Stimulated activated CD8-positive, alpha-beta memory T cell treated with anti-CD3 and anti-CD28 coated beads, Interleukin-12 subunit alpha, Interleukin-12 subunit beta, amount 100 ng/mL, for 1 hour (primary cell): ENCODE data around the gene ODAPH.
"Not testable (repeated sequence)": the region's sequence is repeated elsewhere in the genome, so short reads cannot be mapped to it uniquely, and the experiment has no call there.

Experiments
- DNase-seq: peaks from one replicate; pipeline ENCODE4 v3.0.0-alpha.2; 2020; ENCODE audit warnings: low read depth

The ODAPH gene, protein sequence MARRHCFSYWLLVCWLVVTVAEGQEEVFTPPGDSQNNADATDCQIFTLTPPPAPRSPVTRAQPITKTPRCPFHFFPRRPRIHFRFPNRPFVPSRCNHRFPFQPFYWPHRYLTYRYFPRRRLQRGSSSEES

GRCh38 chr4:75555294-75556164, at the start of gene ODAPH:
Gene ODAPH, plus strand, starts transcription at chr4:75556066. Its CDS starts 17 bp downstream, at chr4:75556083.
- DNase-seq = no peak

- not testable (repeated sequence) for DNase-seq
Observed at GRCh38 chr4:75509592-75509991, 46.3 kb upstream of the ODAPH start.

DNA sequence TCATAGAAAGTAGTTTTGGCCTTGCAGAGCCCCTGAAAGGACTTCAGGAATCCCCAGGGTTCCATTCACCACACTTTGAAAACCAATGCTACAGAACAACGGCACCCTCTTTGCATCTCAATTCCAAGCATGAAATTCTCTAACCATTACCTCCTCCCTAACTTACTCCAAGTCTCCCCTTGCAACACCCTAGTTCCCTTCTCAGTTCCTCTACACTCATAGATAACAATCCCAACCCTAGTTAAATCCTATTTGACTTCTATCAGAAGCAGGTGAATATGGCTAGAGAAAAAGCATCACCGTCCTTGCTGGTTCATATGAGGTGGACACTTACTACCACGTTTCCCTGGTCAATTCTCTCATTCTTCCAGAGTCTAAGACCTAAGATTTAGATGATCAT, 44.0 kb upstream of the ODAPH start:
- DNase-seq = no peak

DNA sequence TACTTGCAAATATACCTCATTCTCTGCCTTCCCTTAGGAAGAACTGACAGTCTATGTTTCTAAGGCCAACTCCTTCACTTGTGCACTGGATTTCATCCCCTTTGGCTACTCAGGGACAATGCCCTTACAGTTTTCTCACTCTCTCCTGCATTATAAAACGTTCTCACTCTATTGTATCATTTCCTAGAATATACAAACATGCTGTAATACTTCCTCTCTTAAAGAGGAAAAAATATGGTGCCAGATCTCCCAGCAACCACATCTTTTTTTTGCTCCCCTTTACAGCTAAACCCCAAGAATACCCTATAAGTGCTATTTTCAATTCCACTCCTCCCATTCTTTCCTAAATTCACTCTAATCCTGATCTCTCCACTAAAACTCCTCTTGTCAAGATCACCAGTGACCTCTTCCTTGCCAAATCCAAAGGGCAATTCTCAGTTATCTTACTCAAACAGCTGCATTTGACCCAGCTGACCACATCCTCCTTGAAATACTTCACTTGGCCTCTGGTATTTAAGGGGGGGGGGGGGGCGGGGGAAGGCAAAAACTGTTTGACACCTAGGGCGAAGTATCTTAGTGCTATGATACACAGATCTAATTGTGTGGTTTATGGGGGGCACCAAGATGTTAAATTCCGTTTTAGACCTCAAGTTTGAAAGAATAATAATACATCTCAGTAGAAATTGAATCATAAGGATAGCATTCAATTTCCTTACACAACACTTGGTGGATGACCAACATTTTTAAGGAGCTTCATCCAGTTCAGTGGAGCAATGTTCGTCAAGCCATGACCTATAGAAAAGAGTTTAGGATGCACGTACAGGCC, 43.3 kb upstream of the ODAPH start:
- no peak for DNase-seq

- no peak for DNase-seq
Observed at GRCh38 chr4:75513526-75514130, 42.2 kb upstream of the ODAPH start.

DNA sequence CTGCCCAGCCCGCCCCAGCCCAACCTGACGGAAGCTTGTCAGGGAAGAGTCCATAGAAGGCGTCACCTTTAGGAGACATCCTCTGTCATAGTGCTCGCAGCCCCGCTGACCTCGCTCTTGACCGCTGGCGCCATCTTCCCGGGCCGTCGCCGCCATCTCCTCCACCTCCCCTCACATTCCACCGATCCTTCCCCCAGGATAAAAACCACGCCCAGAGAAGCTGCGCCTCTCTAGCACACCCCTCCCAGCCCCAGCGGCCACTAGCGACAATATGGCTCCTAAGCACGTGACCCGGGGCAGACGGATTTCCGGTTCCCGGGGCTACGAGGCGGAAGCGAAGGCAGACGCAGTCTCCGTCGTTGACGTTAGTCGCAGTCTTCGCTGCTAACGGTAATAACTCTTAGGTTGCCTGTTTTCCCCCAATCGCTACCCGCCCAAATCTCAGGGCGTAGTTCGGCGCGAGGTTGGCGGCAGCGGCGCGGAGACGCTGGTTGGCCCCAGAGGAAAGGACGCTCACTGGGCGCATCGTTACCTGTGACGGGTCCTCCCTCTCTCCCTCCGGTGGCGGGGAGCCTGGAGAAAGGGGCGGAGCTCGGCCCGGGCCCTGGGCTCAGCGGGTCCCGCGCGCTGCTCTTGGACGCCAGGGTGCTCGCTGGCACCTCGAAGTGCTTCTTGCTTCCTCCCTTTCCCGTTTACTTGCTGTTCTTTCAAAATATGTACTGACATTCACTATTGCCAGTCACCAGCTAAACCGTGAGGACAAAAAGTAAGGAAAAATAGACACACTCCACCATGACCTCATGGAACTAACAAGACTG, 41.5 kb upstream of the ODAPH start, which contains the start of the genes RCHY1 and THAP6:
TSS of gene RCHY1 (minus strand) at position 273 of the 818 bp plus-strand sequence. CDS start at position 156, 117 bp downstream.
TSS of gene THAP6 (plus strand) at position 343 of the 818 bp plus-strand sequence. CDS start 980 bp downstream, outside the sequence.
- DNase-seq = peak; percentile 85

GRCh38 chr4:75514949-75515612, 40.8 kb upstream of the ODAPH start:
- no peak for DNase-seq

GRCh38 chr4:75516144-75516543, 39.7 kb upstream of the ODAPH start:
- no peak for DNase-seq

DNA sequence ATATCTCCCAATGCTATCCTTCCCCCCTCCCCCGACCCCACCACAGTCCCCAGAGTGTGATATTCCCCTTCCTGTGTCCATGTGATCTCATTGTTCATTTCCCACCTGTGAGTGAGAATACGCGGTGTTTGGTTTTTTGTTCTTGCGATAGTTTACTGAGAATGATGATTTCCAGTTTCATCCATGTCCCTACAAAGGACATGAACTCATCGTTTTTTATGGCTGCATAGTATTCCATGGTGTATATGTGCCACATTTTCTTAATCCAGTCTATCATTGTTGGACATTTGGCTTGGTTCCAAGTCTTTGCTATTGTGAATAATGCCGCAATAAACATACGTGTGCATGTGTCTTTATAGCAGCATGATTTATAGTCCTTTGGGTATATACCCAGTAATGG, 36.4 kb upstream of the ODAPH start:
- DNase-seq = not testable (repeated sequence)

- no peak for DNase-seq
Observed at GRCh38 chr4:75525086-75525485, 30.8 kb upstream of the ODAPH start.

DNA sequence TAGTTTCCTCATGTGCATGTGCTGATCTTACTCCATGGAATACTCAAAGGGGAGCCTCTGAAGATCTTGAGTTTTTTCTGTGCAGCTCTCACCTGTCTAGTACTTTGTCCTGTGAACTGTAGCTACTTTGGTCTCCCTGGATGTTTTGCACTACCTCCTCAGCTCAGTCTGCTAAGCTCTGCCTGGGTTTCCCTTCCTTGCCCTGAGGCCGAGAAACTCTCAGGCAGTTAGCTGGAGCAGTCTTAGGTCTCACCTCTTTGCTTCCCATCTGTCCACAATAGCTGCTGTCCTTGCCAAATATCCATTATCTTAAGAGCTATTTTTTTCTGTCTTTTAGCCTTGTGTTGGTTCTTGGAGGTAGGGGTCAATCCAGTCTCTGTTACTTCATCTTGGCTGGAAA, 30.0 kb upstream of the ODAPH start:
- DNase-seq = no peak

DNA sequence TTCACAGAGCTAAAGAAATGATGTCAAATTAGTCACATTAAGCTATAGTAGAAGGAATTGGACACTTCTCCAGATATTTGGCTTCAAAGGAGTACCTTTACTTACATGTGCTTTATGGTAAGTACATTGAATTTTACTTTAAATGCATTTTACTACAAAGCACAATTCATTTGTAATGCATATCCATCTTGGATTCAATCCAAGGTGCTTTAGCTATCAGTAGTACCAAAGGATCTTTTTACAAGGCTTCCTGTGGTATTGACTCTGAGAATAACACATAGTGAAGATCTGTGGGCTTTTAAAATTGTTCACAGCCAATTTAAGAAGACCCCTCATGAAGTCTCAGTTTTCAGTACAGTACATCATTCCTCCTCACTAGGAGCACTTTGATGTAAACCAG, 28.4 kb upstream of the ODAPH start:
- DNase-seq = no peak

DNA sequence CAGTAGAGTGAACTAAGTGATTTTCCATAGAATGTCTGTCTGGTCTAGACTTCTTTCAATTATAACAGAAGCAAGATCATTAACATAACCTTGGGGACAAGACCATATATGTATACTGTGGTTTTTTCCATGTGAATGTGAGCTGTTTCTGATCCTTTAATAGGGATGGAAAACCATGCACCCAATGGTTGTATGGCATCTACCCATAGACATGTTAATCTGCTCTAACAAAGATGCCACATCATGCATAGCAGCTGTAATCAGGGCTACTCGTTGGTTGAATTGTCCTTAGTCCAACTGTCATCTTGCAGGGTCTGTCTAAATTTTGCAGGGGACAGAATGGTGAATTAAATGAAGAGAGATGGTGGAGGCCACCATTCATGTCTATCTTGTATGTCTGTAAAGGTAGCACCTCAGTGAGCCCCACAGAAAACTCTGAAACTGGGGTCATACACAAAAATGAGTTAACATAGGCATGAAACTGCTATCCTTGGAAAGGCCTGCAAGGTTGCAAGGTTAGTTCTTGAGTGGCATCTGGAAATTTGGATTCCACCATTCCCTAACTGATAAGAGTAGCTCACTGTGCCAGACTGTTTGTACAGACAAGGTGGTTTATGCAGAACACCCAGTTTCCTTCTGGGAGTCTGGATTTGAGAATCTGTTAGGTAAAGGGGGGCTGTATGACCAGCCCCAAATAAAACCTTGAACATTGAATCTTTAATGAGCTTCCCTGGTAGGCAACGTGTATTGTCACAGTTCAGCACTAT, 25.1 kb upstream of the ODAPH start:
- DNase-seq = no peak

DNA sequence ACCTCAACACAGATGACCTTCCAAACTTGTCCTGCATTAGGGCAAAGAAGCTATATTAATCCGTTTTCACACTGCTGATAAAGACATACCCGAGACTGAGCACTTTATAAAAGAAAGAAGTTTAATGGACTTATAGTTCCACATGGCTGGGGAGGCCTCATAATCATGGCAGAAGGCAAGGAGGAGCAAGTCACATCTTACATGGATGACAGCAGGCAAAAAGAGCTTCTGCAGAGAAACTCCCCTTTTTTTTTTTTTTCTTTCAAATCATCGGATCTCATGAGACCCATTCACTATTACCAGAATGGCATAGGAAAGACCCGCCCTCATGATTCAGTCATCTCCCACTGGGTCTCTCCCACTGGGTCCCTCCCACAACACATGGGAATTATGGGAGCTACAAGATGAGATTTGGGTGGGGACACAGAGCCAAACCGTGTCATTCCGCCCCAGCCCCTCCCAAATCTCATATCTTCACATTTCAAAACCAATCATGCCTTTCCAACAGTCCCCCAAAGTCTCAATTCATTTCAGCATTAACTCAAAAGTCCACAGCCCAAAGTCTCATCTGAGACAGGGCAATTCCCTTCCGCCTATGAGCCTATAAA, 24.2 kb upstream of the ODAPH start:
- not testable (repeated sequence) for DNase-seq

DNA sequence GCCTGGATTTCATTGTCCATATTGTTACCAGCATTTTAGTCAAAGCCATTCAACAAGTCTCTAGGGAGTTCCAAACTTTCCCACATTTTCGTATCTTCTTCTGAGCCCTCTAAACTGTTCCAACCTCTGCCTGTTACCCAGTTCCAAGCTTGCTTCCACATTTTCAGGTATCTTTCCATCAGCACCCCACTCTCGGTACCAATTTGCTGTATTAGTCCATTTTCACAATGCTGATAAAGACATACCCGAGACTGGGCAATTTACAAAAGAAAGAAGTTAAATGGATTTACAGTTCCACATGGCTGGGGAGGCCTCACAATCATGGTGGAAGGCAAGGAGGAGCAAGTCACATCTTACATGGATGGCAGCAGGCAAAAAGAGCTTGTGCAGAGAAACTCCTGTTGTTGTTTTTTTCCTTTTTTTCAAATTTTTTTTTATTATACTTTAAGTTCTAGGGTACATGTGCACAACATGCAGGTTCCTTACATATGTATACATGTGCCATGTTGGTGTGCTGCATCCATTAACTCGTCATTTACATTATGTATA, 22.5 kb upstream of the ODAPH start:
- not testable (repeated sequence) for DNase-seq

GRCh38 chr4:75533926-75534325, 21.9 kb upstream of the ODAPH start:
- not testable (repeated sequence) for DNase-seq

GRCh38 chr4:75537308-75537707, 18.6 kb upstream of the ODAPH start:
- DNase-seq = not testable (repeated sequence)

- no peak for DNase-seq
Observed at GRCh38 chr4:75542824-75543223, 13.0 kb upstream of the ODAPH start.

- not testable (repeated sequence) for DNase-seq
Observed at GRCh38 chr4:75544220-75544619, 11.6 kb upstream of the ODAPH start.
